GM12878 (cell line): ENCODE results near the gene LONP1. TPM values are rescaled to one million over a fixed set of nuclear protein-coding genes. Genes with fewer than 3 reads are reported as not detected.

Experiments used
- BACH1 ChIP-seq: fragments of 450-650 bp; IDR thresholded peaks from 2 replicates; pipeline ENCODE4 v1.6.1; 2017; ENCODE audit warnings: mild to moderate bottlenecking, borderline replicate concordance
- CREB1 ChIP-seq: IDR thresholded peaks from 2 replicates; pipeline ENCODE4 v1.6.1; 2012; ENCODE audit warnings: low read depth, mild to moderate bottlenecking, inconsistent platforms
- CTCF ChIP-seq, 3 experiments: IDR thresholded peaks in 2 of 3; conservative IDR thresholded peaks in 1 of 3; 2 replicates each; pipeline ENCODE4 v1.5.1; 2011; ENCODE audit warnings: low read depth in 3 of 3, low read length in 3 of 3, mild to moderate bottlenecking in 3 of 3, control low read depth in 2 of 3, moderate library complexity in 2 of 3, inconsistent platforms in 1 of 3, mixed read lengths in 1 of 3; ENCODE audit not compliant: control insufficient read depth in 2 of 3, insufficient read depth in 1 of 3; ENCODE audit errors: extremely low read depth in 1 of 3
- CUX1 ChIP-seq: IDR thresholded peaks from 2 replicates; pipeline ENCODE4 v1.6.1; 2012; ENCODE audit warnings: improper control_type of control experiment, low read depth, low read length; ENCODE audit not compliant: insufficient replicate concordance
- DPF2 ChIP-seq: fragments of 450-650 bp; IDR thresholded peaks from 2 replicates; pipeline ENCODE4 v1.6.1; 2017; ENCODE audit warnings: mild to moderate bottlenecking
- EGR1 ChIP-seq, 2 experiments: IDR thresholded peaks; 1 replicate in 1 of 2; 2 replicates in 1 of 2; pipeline ENCODE4 v1.6.1; 2011 to 2012; ENCODE audit warnings: low read depth in 2 of 2, low read length in 2 of 2, borderline replicate concordance in 1 of 2, mild to moderate bottlenecking in 1 of 2, moderate library complexity in 1 of 2
- FOXK2 ChIP-seq: fragments of 450-650 bp; IDR thresholded peaks from 2 replicates; pipeline ENCODE4 v1.6.1; 2017; ENCODE audit warnings: mild to moderate bottlenecking, moderate library complexity
- HCFC1 ChIP-seq: fragments of 150-350 bp; IDR thresholded peaks from 2 replicates; pipeline ENCODE4 v1.6.1; 2014; ENCODE audit warnings: low read length
- HSF1 ChIP-seq: fragments of 150-350 bp; IDR thresholded peaks from 2 replicates; pipeline ENCODE4 v1.6.1; 2014; ENCODE audit warnings: mild to moderate bottlenecking, low read depth, low read length
- IKZF2 ChIP-seq, 2 experiments: fragments of 450-650 bp; IDR thresholded peaks; 2 replicates each; pipeline ENCODE4 v1.6.1; 2017; ENCODE audit warnings: mild to moderate bottlenecking in 2 of 2, moderate library complexity in 2 of 2
- KAT2A ChIP-seq: conservative IDR thresholded peaks from 2 replicates; pipeline ENCODE4 v1.6.1; 2011; ENCODE audit warnings: low read depth, low read length; ENCODE audit not compliant: control insufficient read depth
- MEF2A ChIP-seq: IDR thresholded peaks from 2 replicates; pipeline ENCODE4 v1.6.1; 2011; ENCODE audit warnings: low read depth, mild to moderate bottlenecking, low read length, moderate library complexity; ENCODE audit not compliant: insufficient read depth
- NFIC ChIP-seq: IDR thresholded peaks from 2 replicates; pipeline ENCODE4 v1.6.1; 2012; ENCODE audit warnings: low read depth, mild to moderate bottlenecking, inconsistent platforms, low read length, moderate library complexity
- NKRF ChIP-seq: fragments of 450-650 bp; conservative IDR thresholded peaks from 2 replicates; pipeline ENCODE4 v1.6.1; 2017; ENCODE audit warnings: mild to moderate bottlenecking, moderate library complexity
- POU2F2 ChIP-seq: IDR thresholded peaks from 3 replicates; pipeline ENCODE4 v1.6.1; 2011; ENCODE audit warnings: low read depth, mild to moderate bottlenecking, low read length, borderline replicate concordance
- SMAD1 ChIP-seq: fragments of 450-650 bp; IDR thresholded peaks from 2 replicates; pipeline ENCODE4 v1.6.1; 2018; ENCODE audit warnings: mild to moderate bottlenecking, low read depth; ENCODE audit not compliant: partially characterized antibody
- SMARCA5 ChIP-seq: fragments of 450-650 bp; IDR thresholded peaks from 2 replicates; pipeline ENCODE4 v1.6.1; 2017; ENCODE audit warnings: mild to moderate bottlenecking
- TARDBP ChIP-seq: IDR thresholded peaks from 2 replicates; pipeline ENCODE4 v1.6.1; 2016; ENCODE audit warnings: borderline replicate concordance
- ZNF207 ChIP-seq: fragments of 450-650 bp; IDR thresholded peaks from 2 replicates; pipeline ENCODE4 v1.6.1; 2014; ENCODE audit warnings: antibody characterized with exemption, mild to moderate bottlenecking, borderline replicate concordance
- polyA plus RNA-seq, 11 experiments: library from polyadenylated mRNA; depleted of rRNA in 4 of 11; unstranded in 6 of 11; stranded (reverse) in 5 of 11; fragments of >200 nt; fragmentation: Nextera tagmentation in 4 of 11; fragmentation: Illumina TruSeq in 1 of 11; extraction: Ambion mirVana in 4 of 11; extraction: Trizol in 1 of 11; gene quantifications; 1 replicate in 1 of 11; 2 replicates in 10 of 11; pipeline versions ENCODE4 v1.2.1 to v1.2.3, GENCODE V29; 2011 to 2016; ENCODE audit warnings: inconsistent platforms in 2 of 11, missing spikeins in 2 of 11, low read depth in 1 of 11
- total RNA-seq, 4 experiments: library from RNA; depleted of rRNA in 3 of 4; stranded (reverse); fragments of >200 nt in 3 of 4; fragmentation: Illumina TruSeq in 1 of 4; extraction: Trizol in 1 of 4; gene quantifications; 2 replicates each; pipeline versions ENCODE4 v1.2.1 to v1.2.3, GENCODE V29; 2013 to 2021

The LONP1 gene
- total and polyA plus RNA-seq, 10 of the 15 experiments (the other 5 are each of a cell fraction or from before 2014, with no cell fraction given): 0.61 to 136 (median 59.5) TPM

- TF ChIP-seq SMAD1 (peak; percentile 61), TARDBP (peak; percentile 81), SMARCA5 (peak; percentile 95), FOXK2 (no peak), CREB1 (no peak), DPF2 (peak; percentile 83), POU2F2 (peak; percentile 91), IKZF2 (IDR thresholded peaks at IDR 0.05) (peak in 1 of 2 experiments; percentile 52; a peak in 1 of 4 replicates), CTCF (IDR thresholded peaks at IDR 0.05 in 2 of 3, conservative IDR thresholded peaks at IDR 0.05 in 1 of 3; ENCODE audit: control insufficient read depth in 2 of 3, extremely low read depth in 1 of 3, insufficient read depth in 1 of 3, low read depth in 3 of 3, low read length in 3 of 3) (peak; percentile 98 to 99 (median 99); a peak in 5 of 6 replicates), NKRF (peak; percentile 93), KAT2A (no peak), MEF2A (0 out of 2 replicates have a peak, but pooled peaks have one; percentile 43), NFIC (no peak), HSF1 (peak; percentile 66; the same call in 1 of the 2 replicates), HCFC1 (peak; percentile 74), EGR1 (IDR thresholded peaks at IDR 0.05; ENCODE audit: borderline replicate concordance in 1 of 2, low read depth in 2 of 2, low read length in 2 of 2) (peak in 1 of 2 experiments; percentile 73; a peak in 1 of 3 replicates), ZNF207 (peak; percentile 98), CUX1 (peak; percentile 57), BACH1 (peak; percentile 89)
Measured at GRCh38 chr19:5690125-5690954, 29.6 kb downstream of the LONP1 start, which contains the start of gene RPL36 (continued).
